GM23248 (cell line): ENCODE data around the gene ATP8A2. TPM values are rescaled to one million over a fixed set of nuclear protein-coding genes. Genes with fewer than 3 reads are reported as not detected.
"Not testable (repeated sequence)": the region's sequence is repeated elsewhere in the genome, so short reads cannot be mapped to it uniquely, and the experiment has no call there.

Experiments
- DNase-seq: peaks from one replicate; pipeline ENCODE4 v3.0.0-alpha.2; 2015
- H2AFZ ChIP-seq: fragments of 200-600 bp; sonication (generic); 2 replicates; pipeline ENCODE4 v1.6.1; 2016; ENCODE audit warnings: antibody characterized with exemption
- H3F3A ChIP-seq: fragments of 200-600 bp; sonication (generic); 2 replicates; pipeline ENCODE4 v1.6.1; 2016; ENCODE audit warnings: mild to moderate bottlenecking, antibody characterized with exemption, mixed run types; ENCODE audit not compliant: insufficient read depth
- H3K27ac ChIP-seq: fragments of 200-600 bp; sonication (generic); 2 replicates; pipeline ENCODE4 v1.5.1; 2016; ENCODE audit warnings: mild to moderate bottlenecking
- H3K27me3 ChIP-seq: fragments of 200-600 bp; sonication (generic); replicated peaks from 2 replicates; pipeline ENCODE4 v1.6.1; 2016; ENCODE audit warnings: mild to moderate bottlenecking; ENCODE audit not compliant: insufficient read depth
- H3K36me3 ChIP-seq: fragments of 200-600 bp; sonication (generic); 2 replicates; pipeline ENCODE4 v1.6.1; 2016; ENCODE audit warnings: low read depth, mild to moderate bottlenecking
- H3K4me1 ChIP-seq: fragments of 200-600 bp; sonication (generic); 2 replicates; pipeline ENCODE4 v1.6.1; 2016; ENCODE audit warnings: mild to moderate bottlenecking; ENCODE audit not compliant: insufficient read depth
- H3K4me2 ChIP-seq: fragments of 200-600 bp; sonication (generic); one replicate; pipeline ENCODE4 v1.6.1; 2016; ENCODE audit warnings: mild to moderate bottlenecking; ENCODE audit not compliant: unreplicated experiment
- H3K4me3 ChIP-seq: fragments of 200-600 bp; sonication (generic); 2 replicates; pipeline ENCODE4 v1.5.1; 2016; ENCODE audit warnings: mild to moderate bottlenecking
- H3K79me2 ChIP-seq: fragments of 200-600 bp; sonication (generic); 2 replicates; pipeline ENCODE4 v1.6.1; 2016; ENCODE audit warnings: mild to moderate bottlenecking; ENCODE audit not compliant: insufficient read depth
- H3K9ac ChIP-seq: fragments of 200-600 bp; sonication (generic); 2 replicates; pipeline ENCODE4 v1.6.1; 2016; ENCODE audit warnings: mild to moderate bottlenecking
- H3K9me2 ChIP-seq: fragments of 200-600 bp; sonication (generic); 2 replicates; pipeline ENCODE4 v1.6.1; 2016; ENCODE audit warnings: mixed run types, mild to moderate bottlenecking, moderate library complexity; ENCODE audit not compliant: insufficient read depth
- H3K9me3 ChIP-seq: fragments of 200-600 bp; sonication (generic); one replicate; pipeline ENCODE4 v1.6.1; 2017; ENCODE audit warnings: low read depth
- H4K20me1 ChIP-seq: fragments of 200-600 bp; sonication (generic); 2 replicates; pipeline ENCODE4 v1.6.0; 2016; ENCODE audit not compliant: insufficient read depth
- EZH2 ChIP-seq: fragments of 200-600 bp; sonication (generic); IDR thresholded peaks from 2 replicates; pipeline ENCODE4 v1.6.1; 2018; ENCODE audit warnings: antibody characterized with exemption, mild to moderate bottlenecking; ENCODE audit not compliant: insufficient read depth, poor library complexity, severe bottlenecking
- EZH2phosphoT487 ChIP-seq: fragments of 200-600 bp; sonication (generic); IDR thresholded peaks from 2 replicates; pipeline ENCODE4 v1.6.1; 2018; ENCODE audit warnings: antibody characterized with exemption, moderate library complexity, mild to moderate bottlenecking, low read depth; ENCODE audit not compliant: insufficient read depth
- WGBS, 2 experiments: methylation state at CpG; one replicate each; pipeline ENCODE4 v1.1.6; 2015 to 2017; ENCODE audit warnings: low lambda C conversion rate in 2 of 2, low coverage in 1 of 2; ENCODE audit errors: missing lambda C conversion rate in 2 of 2; 5-methylcytosine and 5-hydroxymethylcytosine counted together
- in situ Hi-C: fragments of 300-500 bp; cut with MboI; formaldehyde crosslinking; loops from 2 replicates; pipeline ENCODE4 v1.15.0; 2020
- polyA plus RNA-seq: library from polyadenylated mRNA; unstranded; fragments of >200 nt; fragmentation: Nextera tagmentation; extraction: Ambion mirVana; gene quantifications from 2 replicates; pipeline ENCODE4 v1.2.1, GENCODE V29; 2016
- total RNA-seq: library from RNA; depleted of rRNA; stranded (reverse); fragments of >200 nt; shearing (Covaris generic); gene quantifications from 2 replicates; pipeline ENCODE4 v1.2.3, GENCODE V29; 2014

ATP8A2 gene
- total and polyA plus RNA-seq, 2 experiments from 2014 or later, result under 0.01 to 0.05 TPM

GRCh38 chr13:25353344-25353743 lies 18.4 kb upstream of the ATP8A2 start:
- no peak for DNase-seq
- Histone ChIP-seq H3K9ac (no peak overlapping the region), H3K9me2 (no peaks in the 10 kb centered on the region), H3K4me3 (no peak overlapping the region), H3K9me3 (no peaks in the 10 kb centered on the region), H3K79me2 (no peaks in the 10 kb centered on the region), H3K36me3 (no peaks in the 10 kb centered on the region), H2AFZ (no peak overlapping the region), H3K4me2 (no peak overlapping the region), H3K4me1 (no peaks in the 10 kb centered on the region), H4K20me1 (no peaks in the 10 kb centered on the region), H3K27me3 (peaks cover 20% of the 10 kb centered on the region), H3F3A (no peaks in the 10 kb centered on the region), H3K27ac (no peak overlapping the region)
- TF ChIP-seq EZH2phosphoT487, result no peak
- no peak for TF ChIP-seq EZH2
- WGBS, 2 experiments, result 56 to 69% methylated on average over 4 of the region's 4 CpGs
- in situ Hi-C loops, result no loop called here

GRCh38 chr13:25354377-25354776 lies 17.4 kb upstream of the ATP8A2 start:
- H3K27me3 ChIP-seq, result peaks cover 20% of the 10 kb centered on the region
- H3K4me2 ChIP-seq, result no peak overlapping the region
- no peaks in the 10 kb centered on the region for H4K20me1 ChIP-seq
- H3K36me3 ChIP-seq, result no peaks in the 10 kb centered on the region
- no peaks in the 10 kb centered on the region for H3F3A ChIP-seq
- no peak overlapping the region for H2AFZ ChIP-seq
- no peaks in the 10 kb centered on the region for H3K79me2 ChIP-seq
- 37 to 42% methylated on average over 6 of the region's 6 CpGs for WGBS, 2 experiments
- no peak overlapping the region for H3K9ac ChIP-seq
- H3K9me3 ChIP-seq, result no peaks in the 10 kb centered on the region
- H3K4me3 ChIP-seq, result no peak overlapping the region
- TF ChIP-seq EZH2 (no peak), EZH2phosphoT487 (no peak)
- H3K27ac ChIP-seq, result no peak overlapping the region
- DNase-seq, result no peak
- H3K9me2 ChIP-seq, result no peaks in the 10 kb centered on the region
- no peaks in the 10 kb centered on the region for H3K4me1 ChIP-seq
- in situ Hi-C loops, result no loop called here

- H3K79me2 ChIP-seq, H2AFZ ChIP-seq, H3K4me2 ChIP-seq, in situ Hi-C loops, H3F3A ChIP-seq, H3K9me2 ChIP-seq, H3K4me3 ChIP-seq, H3K36me3 ChIP-seq, H3K4me1 ChIP-seq, H3K9me3 ChIP-seq, H3K27me3 ChIP-seq, H3K9ac ChIP-seq, H3K27ac ChIP-seq, H4K20me1 ChIP-seq, DNase-seq: not testable (repeated sequence)
- 75 to 79% methylated on average over 5 to 6 of the region's 6 CpGs for WGBS, 2 experiments
Observed at GRCh38 chr13:25360443-25360842, 11.3 kb upstream of the ATP8A2 start.

- in situ Hi-C loops, result no loop called here
- no peaks in the 10 kb centered on the region for H3K9me3 ChIP-seq
- no peak overlapping the region for H3K9ac ChIP-seq
- no peak for DNase-seq
- no peaks in the 10 kb centered on the region for H4K20me1 ChIP-seq
- no peak overlapping the region for H3K4me3 ChIP-seq
- no peaks in the 10 kb centered on the region for H3F3A ChIP-seq
- 79 to 81% methylated on average over 32 of the region's 32 CpGs for WGBS, 2 experiments
- no peak overlapping the region for H2AFZ ChIP-seq
- H3K27ac ChIP-seq, result no peak overlapping the region
- no peaks in the 10 kb centered on the region for H3K79me2 ChIP-seq
- H3K27me3 ChIP-seq, result peaks cover 27% of the 10 kb centered on the region
- TF ChIP-seq EZH2phosphoT487 (no peak), EZH2 (no peak)
- no peak overlapping the region for H3K4me2 ChIP-seq
- H3K4me1 ChIP-seq, result no peaks in the 10 kb centered on the region
- no peaks in the 10 kb centered on the region for H3K36me3 ChIP-seq
- no peaks in the 10 kb centered on the region for H3K9me2 ChIP-seq
Observed at GRCh38 chr13:25365720-25366235, 6.0 kb upstream of the ATP8A2 start.

- H3K4me3 ChIP-seq, result peak overlapping the region; percentile 47
- 45 to 48% methylated on average over 20 of the region's 20 CpGs for WGBS, 2 experiments
- no peaks in the 10 kb centered on the region for H3K9me2 ChIP-seq
- no peak overlapping the region for H2AFZ ChIP-seq
- no peaks in the 10 kb centered on the region for H3K36me3 ChIP-seq
- H3K79me2 ChIP-seq, result no peaks in the 10 kb centered on the region
- no peaks in the 10 kb centered on the region for H3K4me1 ChIP-seq
- H3K4me2 ChIP-seq, result peak overlapping the region; percentile 65
- H3K9me3 ChIP-seq, result no peaks in the 10 kb centered on the region
- H3K27ac ChIP-seq, result no peak overlapping the region
- H3K27me3 ChIP-seq, result peaks cover 66% of the 10 kb centered on the region
- no peak overlapping the region for H3K9ac ChIP-seq
- DNase-seq, result no peak
- H4K20me1 ChIP-seq, result no peaks in the 10 kb centered on the region
- TF ChIP-seq EZH2phosphoT487, result no peak
- peak; percentile 17 for TF ChIP-seq EZH2
- in situ Hi-C loops, result no loop called here
- no peaks in the 10 kb centered on the region for H3F3A ChIP-seq
Observed at GRCh38 chr13:25371158-25371874, 458 bp upstream of the ATP8A2 start.
